Glutamatergic neuron (in vitro differentiated cells): ENCODE data around the gene TMEM94. TPM values are rescaled to one million over a fixed set of nuclear protein-coding genes. Genes with fewer than 3 reads are reported as not detected.

Experiments
- DNase-seq: peaks from one replicate; pipeline ENCODE4 v3.0.0; 2022
- H3K27ac Mint-ChIP-seq: one replicate; pipeline ENCODE4 v1.8.0; 2020; ENCODE audit warnings: mild to moderate bottlenecking, mixed read lengths, inconsistent platforms; ENCODE audit not compliant: unreplicated experiment
- H3K27me3 Mint-ChIP-seq: one replicate; pipeline ENCODE4 v1.8.0; 2020; ENCODE audit warnings: mild to moderate bottlenecking, moderate library complexity, mixed read lengths, inconsistent platforms; ENCODE audit not compliant: unreplicated experiment
- H3K36me3 Mint-ChIP-seq: one replicate; pipeline ENCODE4 v1.8.0; 2020; ENCODE audit warnings: mild to moderate bottlenecking, mixed read lengths, inconsistent platforms; ENCODE audit not compliant: unreplicated experiment
- H3K4me1 Mint-ChIP-seq: one replicate; pipeline ENCODE4 v1.8.0; 2020; ENCODE audit warnings: mild to moderate bottlenecking, low read depth, mixed read lengths, inconsistent platforms; ENCODE audit not compliant: unreplicated experiment
- H3K4me3 Mint-ChIP-seq: one replicate; pipeline ENCODE4 v1.8.0; 2020; ENCODE audit warnings: mild to moderate bottlenecking, mixed read lengths, inconsistent platforms; ENCODE audit not compliant: unreplicated experiment
- H3K9me3 Mint-ChIP-seq: one replicate; pipeline ENCODE4 v1.8.0; 2020; ENCODE audit warnings: mild to moderate bottlenecking, moderate library complexity, mixed read lengths, inconsistent platforms; ENCODE audit not compliant: unreplicated experiment
- total RNA-seq: library from RNA; stranded (reverse); fragmentation: NEBNext Ultra II Directional; extraction: Animal tissue kit (Norgen Biotek cat#: 25700); gene quantifications from one replicate; pipeline ENCODE4 v1.2.1, GENCODE V29; 2021; ENCODE audit not compliant: unreplicated experiment
- TF ChIP-seq, protein P1 (sequence below): fragments of 200-600 bp; sonication (generic); IDR thresholded peaks from one replicate; pipeline ENCODE4 v1.5.0; 2021; ENCODE audit not compliant: partially characterized antibody, unreplicated experiment

The TMEM94 gene
- total RNA-seq, 1 donor from 2014 or later, result 117 TPM

DNA sequence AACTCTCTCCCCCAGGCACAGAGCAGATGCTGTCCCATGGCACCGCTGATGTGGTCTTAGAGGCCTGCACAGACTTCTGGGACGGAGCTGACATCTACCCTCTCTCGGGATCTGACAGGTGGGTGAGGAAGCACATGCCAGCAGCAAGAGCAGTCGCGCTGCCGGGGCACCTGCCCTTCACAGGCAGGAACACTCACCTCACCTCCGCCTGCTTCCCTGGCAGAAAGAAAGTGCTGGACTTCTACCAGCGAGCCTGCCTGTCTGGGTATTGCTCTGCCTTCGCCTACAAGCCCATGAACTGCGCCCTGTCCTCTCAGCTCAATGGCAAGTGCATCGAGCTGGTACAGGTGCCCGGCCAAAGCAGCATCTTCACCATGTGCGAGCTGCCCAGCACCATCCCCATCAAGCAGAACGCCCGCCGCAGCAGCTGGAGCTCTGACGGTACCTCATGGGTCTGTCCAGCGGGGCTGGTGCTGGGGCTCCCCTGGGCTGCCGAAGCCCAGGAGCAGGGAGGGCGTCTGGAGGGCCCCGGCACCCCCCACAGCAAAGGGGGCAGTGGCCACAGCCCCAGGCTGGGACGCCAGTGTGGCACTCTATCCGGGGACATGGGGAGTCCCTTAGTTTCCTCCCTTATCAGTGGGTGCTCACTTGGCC is 37.2 kb downstream of the TMEM94 start:
- H3K4me3 Mint-ChIP-seq, result no peak overlapping the region
- no peaks in the 10 kb centered on the region for H3K36me3 Mint-ChIP-seq
- H3K4me1 Mint-ChIP-seq, result peaks cover 3% of the 10 kb centered on the region
- H3K27ac Mint-ChIP-seq, result no peak overlapping the region
- TF ChIP-seq, protein P1, sequence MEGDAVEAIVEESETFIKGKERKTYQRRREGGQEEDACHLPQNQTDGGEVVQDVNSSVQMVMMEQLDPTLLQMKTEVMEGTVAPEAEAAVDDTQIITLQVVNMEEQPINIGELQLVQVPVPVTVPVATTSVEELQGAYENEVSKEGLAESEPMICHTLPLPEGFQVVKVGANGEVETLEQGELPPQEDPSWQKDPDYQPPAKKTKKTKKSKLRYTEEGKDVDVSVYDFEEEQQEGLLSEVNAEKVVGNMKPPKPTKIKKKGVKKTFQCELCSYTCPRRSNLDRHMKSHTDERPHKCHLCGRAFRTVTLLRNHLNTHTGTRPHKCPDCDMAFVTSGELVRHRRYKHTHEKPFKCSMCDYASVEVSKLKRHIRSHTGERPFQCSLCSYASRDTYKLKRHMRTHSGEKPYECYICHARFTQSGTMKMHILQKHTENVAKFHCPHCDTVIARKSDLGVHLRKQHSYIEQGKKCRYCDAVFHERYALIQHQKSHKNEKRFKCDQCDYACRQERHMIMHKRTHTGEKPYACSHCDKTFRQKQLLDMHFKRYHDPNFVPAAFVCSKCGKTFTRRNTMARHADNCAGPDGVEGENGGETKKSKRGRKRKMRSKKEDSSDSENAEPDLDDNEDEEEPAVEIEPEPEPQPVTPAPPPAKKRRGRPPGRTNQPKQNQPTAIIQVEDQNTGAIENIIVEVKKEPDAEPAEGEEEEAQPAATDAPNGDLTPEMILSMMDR, result no peak
- H3K27me3 Mint-ChIP-seq, result peaks cover 3% of the 10 kb centered on the region
- peaks cover 7% of the 10 kb centered on the region for H3K9me3 Mint-ChIP-seq
- no peak for DNase-seq

DNA sequence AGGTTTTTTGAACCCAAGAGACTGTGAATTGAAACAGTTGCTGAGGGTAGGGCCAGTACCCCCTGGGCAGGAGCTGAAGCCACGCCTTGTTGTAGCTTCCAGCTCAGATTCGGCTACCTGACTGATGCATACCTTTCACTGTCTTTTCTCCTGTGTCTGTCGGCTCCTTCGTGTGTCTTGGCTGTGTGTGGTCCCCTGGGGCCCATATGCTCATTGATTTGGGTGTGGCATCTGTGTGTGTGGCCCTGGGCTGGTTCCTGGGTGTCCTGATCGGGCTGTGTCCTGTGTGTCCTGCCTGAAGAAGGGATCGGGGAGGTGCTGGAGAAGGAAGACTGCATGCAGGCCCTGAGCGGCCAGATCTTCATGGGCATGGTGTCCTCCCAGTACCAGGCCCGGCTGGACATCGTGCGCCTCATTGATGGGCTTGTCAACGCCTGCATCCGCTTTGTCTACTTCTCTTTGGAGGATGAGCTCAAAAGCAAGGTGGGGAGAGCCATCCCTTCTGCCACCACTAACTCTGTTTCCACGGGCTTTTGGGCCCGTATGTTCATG is 38.0 kb downstream of the TMEM94 start:
- peaks cover 7% of the 10 kb centered on the region for H3K9me3 Mint-ChIP-seq
- H3K4me3 Mint-ChIP-seq, result no peak overlapping the region
- H3K27ac Mint-ChIP-seq, result no peak overlapping the region
- TF ChIP-seq, protein P1, result no peak
- no peak for DNase-seq
- no peaks in the 10 kb centered on the region for H3K36me3 Mint-ChIP-seq
- peaks cover 4% of the 10 kb centered on the region for H3K27me3 Mint-ChIP-seq
- H3K4me1 Mint-ChIP-seq, result peaks cover 3% of the 10 kb centered on the region

DNA sequence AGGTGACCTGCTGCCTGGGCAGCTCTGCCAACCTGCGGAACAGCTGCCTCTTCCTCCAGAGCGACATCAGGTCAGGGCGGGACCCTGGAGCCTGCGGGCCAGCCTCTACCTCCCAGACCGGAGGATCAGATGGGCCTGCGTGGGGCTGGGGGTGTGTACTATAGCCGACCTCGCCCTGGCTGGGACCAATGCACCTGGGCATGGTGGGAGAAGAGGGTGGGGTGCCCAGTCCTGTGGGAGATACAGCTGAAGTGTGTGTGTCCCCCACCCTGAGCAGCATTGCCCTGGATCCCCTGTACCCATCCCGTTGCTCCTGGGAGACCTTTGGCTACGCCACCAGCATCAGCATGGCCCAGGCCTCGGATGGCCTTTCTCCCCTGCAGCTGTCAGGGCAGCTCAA is 39.6 kb downstream of the TMEM94 start:
- Mint-ChIP-seq H3K27ac (no peak overlapping the region), H3K4me1 (peaks cover 3% of the 10 kb centered on the region), H3K27me3 (peaks cover 4% of the 10 kb centered on the region), H3K4me3 (no peak overlapping the region), H3K36me3 (no peaks in the 10 kb centered on the region), H3K9me3 (peaks cover 7% of the 10 kb centered on the region)
- TF ChIP-seq, protein P1, result no peak
- no peak for DNase-seq

DNA sequence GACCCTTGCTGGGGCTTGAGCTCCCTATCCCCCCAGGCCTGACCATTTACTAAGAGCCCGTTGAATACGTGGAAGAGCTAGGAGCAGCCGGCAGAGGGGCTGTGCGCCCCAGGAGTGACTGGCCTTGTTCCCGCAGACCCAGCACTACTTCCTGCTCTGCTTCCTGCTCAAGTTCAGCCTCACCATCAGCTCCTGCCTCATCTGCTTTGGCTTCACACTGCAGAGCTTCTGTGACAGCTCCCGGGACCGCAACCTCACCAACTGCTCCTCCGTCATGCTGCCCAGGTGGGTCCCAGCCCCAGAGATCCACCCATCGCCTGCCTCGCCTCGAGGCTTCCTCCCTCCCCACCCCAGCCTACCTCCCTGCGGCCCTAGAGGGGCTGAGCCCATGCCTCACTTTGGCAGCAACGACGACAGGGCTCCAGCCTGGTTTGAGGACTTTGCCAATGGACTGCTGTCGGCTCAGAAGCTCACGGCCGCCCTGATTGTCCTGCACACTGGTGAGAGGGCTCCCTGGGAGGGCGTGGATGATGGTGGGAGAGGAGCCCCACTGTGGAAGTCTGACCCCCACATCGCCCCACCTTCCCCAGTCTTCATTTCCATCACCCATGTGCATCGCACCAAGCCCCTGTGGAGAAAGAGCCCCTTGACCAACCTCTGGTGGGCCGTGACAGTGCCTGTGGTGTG is 41.7 kb downstream of the TMEM94 start:
- DNase-seq, result no peak
- Mint-ChIP-seq H3K27ac (no peak overlapping the region), H3K4me3 (no peak overlapping the region), H3K36me3 (no peaks in the 10 kb centered on the region), H3K9me3 (peaks cover 7% of the 10 kb centered on the region), H3K4me1 (peaks cover 3% of the 10 kb centered on the region), H3K27me3 (peaks cover 2% of the 10 kb centered on the region)
- TF ChIP-seq, protein P1, result no peak

DNA sequence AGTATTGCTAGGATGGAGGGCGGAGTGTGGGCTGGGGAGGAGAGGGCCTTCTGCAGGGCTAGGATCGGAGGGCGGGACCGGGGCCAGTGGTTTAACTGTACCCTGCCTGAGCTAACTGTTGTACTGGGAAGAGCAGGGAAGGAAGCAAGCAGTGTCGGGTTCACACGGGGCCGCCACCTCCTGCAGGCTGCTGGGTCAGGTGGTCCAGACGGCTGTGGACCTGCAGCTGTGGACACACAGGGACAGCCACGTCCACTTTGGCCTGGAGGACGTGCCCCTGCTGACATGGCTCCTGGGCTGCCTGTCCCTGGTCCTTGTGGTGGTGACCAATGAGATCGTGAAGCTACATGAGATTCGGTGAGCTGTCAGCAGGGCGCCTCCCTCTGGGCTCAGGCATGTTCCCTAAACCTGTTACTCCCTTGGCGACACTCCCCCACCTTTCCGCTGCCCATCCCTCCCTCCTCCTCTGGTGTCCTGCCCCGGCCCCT is 42.3 kb downstream of the TMEM94 start:
- H3K27ac Mint-ChIP-seq, result no peak overlapping the region

More for the DNA sequence above, 42.3 kb downstream of the TMEM94 start:
- Mint-ChIP-seq H3K36me3 (no peaks in the 10 kb centered on the region), H3K27me3 (peaks cover 2% of the 10 kb centered on the region), H3K9me3 (peaks cover 7% of the 10 kb centered on the region), H3K4me1 (peaks cover 3% of the 10 kb centered on the region), H3K4me3 (no peak overlapping the region)
- TF ChIP-seq, protein P1, result no peak
- no peak for DNase-seq
